ENCODE data around the gene IFNLR1.
A peak's percentile ranks its signal among the peaks of the same experiment; 100 is the strongest.

The IFNLR1 gene

GRCh38 chr1:24147194-24147593, 39.9 kb downstream of the IFNLR1 start:
- DNase-seq, result no peak

- DNase-seq, result peak; percentile 26
Observed at GRCh38 chr1:24142546-24143534, 44.2 kb downstream of the IFNLR1 start, which contains the start of gene IL22RA1. Gene IL22RA1, minus strand, starts transcription at chr1:24143140. Its CDS starts 58 bp downstream, at chr1:24143082.

- DNase-seq, result no peak
Observed at GRCh38 chr1:24141311-24141997, 45.6 kb downstream of the IFNLR1 start.

- no peak for DNase-seq
Observed at GRCh38 chr1:24140741-24141181, 46.3 kb downstream of the IFNLR1 start.

DNA sequence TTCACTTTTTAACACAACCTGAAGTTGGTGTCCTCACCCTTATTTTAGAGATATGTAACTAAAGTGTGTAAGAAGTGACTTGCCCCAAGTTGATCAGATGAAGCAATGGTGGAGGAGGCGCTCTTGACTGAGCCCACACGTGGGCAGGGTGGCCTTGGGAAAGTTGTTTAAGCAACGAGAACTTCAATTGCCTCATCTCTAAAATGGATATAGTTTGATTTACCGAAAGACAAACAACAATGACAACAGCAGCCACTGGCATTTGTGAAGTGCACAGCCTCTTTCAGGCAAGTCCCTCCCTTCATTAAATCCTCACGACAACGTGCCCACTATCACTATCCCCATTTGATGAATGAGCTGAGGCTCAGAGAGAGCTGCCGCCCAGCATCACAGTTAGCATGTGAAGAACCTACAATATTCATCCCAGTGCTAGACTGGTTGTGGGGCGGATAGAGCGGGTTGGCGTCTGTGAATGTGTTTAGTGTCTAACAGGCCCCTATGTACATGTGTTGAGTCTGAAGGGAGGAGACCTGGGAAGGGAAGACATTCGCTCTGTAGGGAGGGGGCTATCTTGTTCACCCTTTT, 47.2 kb downstream of the IFNLR1 start:
- DNase-seq, result no peak

DNA sequence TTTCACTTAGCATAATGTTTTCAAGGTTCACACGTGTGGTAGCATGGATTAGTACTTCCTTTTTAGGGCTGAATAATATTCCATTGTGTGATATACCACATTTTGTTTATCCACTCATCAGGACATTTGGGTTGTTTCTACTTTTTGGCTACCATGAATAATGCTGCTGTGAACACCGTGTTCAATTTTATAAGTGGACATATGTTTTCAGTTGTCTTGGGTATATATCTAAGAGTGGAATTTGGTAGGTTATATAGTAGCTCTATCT, 47.9 kb downstream of the IFNLR1 start:
- DNase-seq, result no peak

DNA sequence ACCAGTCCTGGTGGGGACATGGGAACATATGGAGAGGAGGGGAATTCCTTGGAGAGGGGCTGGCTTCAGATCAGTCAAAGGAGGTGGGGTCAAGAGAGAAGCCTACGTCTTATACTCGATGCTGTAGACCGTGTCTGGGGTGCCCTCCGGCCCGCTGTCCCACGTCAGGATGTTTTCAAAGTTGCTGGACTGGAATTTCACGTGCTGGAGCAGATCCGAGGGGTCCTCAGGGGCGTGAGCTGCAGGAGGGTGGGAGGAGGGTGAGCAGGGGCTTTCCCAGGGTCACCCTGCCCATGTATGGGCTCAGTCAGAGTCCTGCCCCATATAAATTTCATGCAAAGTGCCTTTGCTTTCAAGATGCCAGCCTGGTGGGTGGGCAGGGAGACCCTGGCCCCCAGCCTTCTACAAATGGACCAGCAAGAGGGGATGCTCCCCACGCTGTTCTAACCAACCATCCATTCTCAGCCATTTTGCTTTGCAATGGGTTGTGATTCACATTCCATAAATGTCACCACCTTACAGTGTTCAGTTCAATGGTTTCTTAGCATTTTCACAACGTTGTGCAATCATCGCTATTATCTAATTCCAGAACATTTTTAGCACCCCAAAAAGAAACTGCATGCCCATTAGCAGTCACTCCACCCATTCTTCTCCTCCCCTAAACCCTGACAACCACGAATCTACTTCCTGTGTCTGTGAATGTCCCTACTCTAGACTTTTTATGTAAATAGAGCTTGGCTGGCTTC, 48.4 kb downstream of the IFNLR1 start:
- no peak for DNase-seq

GRCh38 chr1:24136956-24137539, 50.0 kb downstream of the IFNLR1 start:
- no peak for DNase-seq

GRCh38 chr1:24134376-24134775, 52.7 kb downstream of the IFNLR1 start:
- no peak for DNase-seq

- DNase-seq, result no peak
Observed at GRCh38 chr1:24133819-24134218, 53.3 kb downstream of the IFNLR1 start.

DNA sequence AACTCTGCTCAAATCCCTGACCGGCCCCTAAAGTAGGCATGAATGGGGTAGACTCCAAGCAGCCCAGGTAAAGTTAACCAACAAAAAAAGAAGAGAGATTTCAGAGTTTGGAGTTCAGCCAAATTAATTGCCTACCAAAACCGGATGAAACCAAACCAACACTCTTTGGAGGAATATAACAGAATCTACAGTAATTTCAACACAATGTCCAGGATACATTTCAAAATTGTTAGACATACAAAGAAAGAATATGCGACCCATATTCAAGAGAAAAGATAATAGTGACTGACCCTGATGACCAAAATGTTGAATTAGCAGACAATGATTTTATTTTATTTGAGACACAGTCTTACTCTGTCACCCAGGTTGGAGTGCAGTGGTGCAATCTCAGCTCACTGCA, 56.7 kb downstream of the IFNLR1 start:
- no peak for DNase-seq

GRCh38 chr1:24127801-24128363, 59.2 kb downstream of the IFNLR1 start:
- no peak for DNase-seq

GRCh38 chr1:24127134-24127800, 59.8 kb downstream of the IFNLR1 start:
- DNase-seq, result no peak

DNA sequence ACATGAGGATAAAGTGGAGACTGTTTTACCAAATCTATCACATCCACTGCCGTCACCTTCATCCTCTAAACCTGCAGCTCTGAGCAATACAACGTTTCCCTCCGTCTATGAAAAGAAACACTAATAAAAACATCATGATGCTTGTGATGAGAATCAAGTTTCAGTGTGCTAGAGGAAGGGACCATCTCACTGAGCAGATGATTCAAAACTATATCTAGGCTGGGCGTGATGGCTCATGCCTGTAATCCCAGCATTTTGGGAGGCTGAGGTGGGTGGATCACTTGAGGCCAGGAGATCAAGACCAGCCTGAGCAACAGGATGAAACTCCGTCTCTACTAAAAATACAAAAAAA, 60.4 kb downstream of the IFNLR1 start:
- DNase-seq, result no peak

- peak; percentile 23 for DNase-seq
Observed at GRCh38 chr1:24126018-24126671, 60.9 kb downstream of the IFNLR1 start.

DNA sequence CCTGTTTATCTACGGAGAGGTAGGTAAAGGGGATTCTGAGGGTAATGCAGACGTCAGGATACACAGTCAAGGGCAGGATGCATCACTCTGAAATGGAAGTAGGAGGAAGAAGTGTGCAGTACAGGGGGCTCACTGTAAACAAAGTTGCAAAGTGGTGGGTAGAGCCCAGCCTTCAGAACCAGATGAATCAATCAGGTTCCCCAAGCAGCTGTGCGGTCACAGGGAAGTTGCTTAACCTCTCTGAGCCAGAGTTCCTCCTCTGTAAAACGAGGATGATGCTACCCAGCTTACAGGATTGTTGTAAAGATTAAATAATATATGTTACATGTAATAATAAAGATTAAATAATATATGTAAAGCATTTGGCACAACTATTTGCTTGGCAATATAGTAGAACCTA, 61.6 kb downstream of the IFNLR1 start:
- no peak for DNase-seq

DNA sequence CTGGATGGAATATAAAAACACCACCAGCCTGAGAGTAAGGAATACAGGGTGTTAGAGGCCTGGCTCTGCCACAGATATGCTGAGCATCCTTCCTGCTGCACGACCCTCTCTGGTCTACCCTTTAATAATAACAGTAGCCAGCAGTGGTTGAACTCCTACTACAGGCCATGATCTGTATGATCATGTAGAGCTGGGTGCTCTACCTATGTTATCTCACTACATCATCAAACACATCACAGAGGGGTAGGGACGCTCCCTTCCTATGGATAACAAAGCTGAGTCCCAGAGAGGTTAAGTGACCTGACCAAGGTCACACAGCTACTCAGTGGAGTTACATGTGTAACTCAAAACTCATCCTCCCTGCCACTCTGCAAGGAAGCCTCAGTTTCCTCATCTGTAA, 62.1 kb downstream of the IFNLR1 start:
- no peak for DNase-seq

GRCh38 chr1:24123611-24124010, 63.5 kb downstream of the IFNLR1 start:
- DNase-seq, result no peak

DNA sequence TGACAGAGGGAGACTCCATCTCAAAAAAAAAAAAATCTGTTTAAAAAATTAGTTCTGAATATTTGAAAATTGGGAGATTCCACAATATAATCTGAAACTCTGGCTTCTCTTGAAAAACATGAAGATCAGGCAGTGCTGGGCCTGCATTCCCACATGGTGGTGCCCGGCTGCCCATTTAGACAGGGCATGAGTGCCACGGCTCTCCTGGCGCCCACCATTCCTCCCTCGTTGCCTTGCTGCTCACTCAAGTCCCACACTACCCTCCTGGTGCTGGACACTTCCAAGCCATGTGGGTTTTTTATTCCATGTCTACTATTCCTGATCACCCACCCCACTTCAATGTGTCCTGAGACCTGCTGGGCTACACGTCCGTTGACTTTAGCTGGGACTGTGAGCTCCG, 64.3 kb downstream of the IFNLR1 start:
- DNase-seq, result no peak

DNA sequence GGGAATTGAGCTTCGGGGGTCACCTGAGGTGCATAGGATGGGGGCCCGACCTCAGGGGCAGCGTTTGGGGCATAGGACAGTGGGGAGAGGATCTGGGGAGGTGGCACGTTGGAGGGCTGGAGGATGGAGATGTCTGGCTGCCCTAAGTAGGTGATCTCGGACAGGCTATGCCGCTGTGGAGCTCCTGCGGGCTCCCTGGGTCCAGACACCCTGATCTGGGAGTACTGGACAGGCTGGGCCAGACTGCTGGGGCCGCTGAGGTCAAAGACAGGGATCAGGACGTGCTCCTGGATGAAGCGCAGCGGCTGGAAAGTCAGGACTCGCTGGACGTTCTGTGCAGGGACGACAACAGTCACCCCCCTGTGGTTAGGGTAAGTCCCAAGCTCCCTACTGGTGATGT, 65.7 kb downstream of the IFNLR1 start:
- no peak for DNase-seq

- DNase-seq, result no peak
Observed at GRCh38 chr1:24120965-24121364, 66.1 kb downstream of the IFNLR1 start.
